ENCODE results near the gene PCNX2.

The PCNX2 gene

GRCh38 chr1:233326811-233327650 is 31.5 kb upstream of the PCNX2 start (continued):
- TF ChIP-seq ZNF155 (tag by site-specific recombination; IDR thresholded peaks at IDR 0.05) (no peak), ZNF600 (tag by site-specific recombination; IDR thresholded peaks at IDR 0.05) (peak; percentile 99), ZNF341 (tag by site-specific recombination; IDR thresholded peaks at IDR 0.05; ENCODE audit: low read depth) (peak; percentile 87), ZSCAN5A (tag by site-specific recombination; IDR thresholded peaks at IDR 0.05) (no peak), ZNF514 (tag by site-specific recombination; IDR thresholded peaks at IDR 0.05) (no peak), PRDM10 (tag by site-specific recombination; IDR thresholded peaks at IDR 0.05) (peak; percentile 95), SCRT1 (tag by site-specific recombination; IDR thresholded peaks at IDR 0.05; ENCODE audit: borderline replicate concordance) (0 out of 2 replicates have a peak, but pooled peaks have one; percentile 23), ZNF132 (tag by site-specific recombination; IDR thresholded peaks at IDR 0.05; ENCODE audit: borderline replicate concordance) (no peak), ZNF701 (tag by site-specific recombination; IDR thresholded peaks at IDR 0.05) (no peak), ZBTB49 (tag by site-specific recombination; IDR thresholded peaks at IDR 0.05; ENCODE audit: low read depth) (no peak), ZNF521 (tag by site-specific recombination; IDR thresholded peaks at IDR 0.05) (no peak), PBX3 (CRISPR knock-in tag; IDR thresholded peaks at IDR 0.05) (no peak), BCL11A (tag by site-specific recombination; IDR thresholded peaks at IDR 0.05; ENCODE audit: low read depth) (no peak), MZF1 (tag by site-specific recombination; IDR thresholded peaks at IDR 0.05; ENCODE audit: borderline replicate concordance) (no peak; the same call in 1 of the 2 replicates), ZNF354C (tag by site-specific recombination; IDR thresholded peaks at IDR 0.05; ENCODE audit: borderline replicate concordance, low read depth) (no peak), ZNF488 (tag by site-specific recombination; IDR thresholded peaks at IDR 0.05) (no peak), HOXC10 (CRISPR knock-in tag; IDR thresholded peaks at IDR 0.05) (no peak), ZNF292 (tag by site-specific recombination; IDR thresholded peaks at IDR 0.05; ENCODE audit: borderline replicate concordance, low read depth) (no peak), ZNF677 (tag by site-specific recombination; IDR thresholded peaks at IDR 0.05) (no peak), ZNF433 (tag by site-specific recombination; IDR thresholded peaks at IDR 0.05; ENCODE audit: low read depth) (no peak), OSR2 (tag by site-specific recombination; IDR thresholded peaks at IDR 0.05) (peak; percentile 16; the same call in 1 of the 2 replicates), ZNF239 (tag by site-specific recombination; IDR thresholded peaks at IDR 0.05) (no peak), ZNF18 (tag by site-specific recombination; IDR thresholded peaks at IDR 0.05) (no peak), ZNF776 (tag by site-specific recombination; IDR thresholded peaks at IDR 0.05; ENCODE audit: borderline replicate concordance) (no peak), ZFP41 (tag by site-specific recombination; IDR thresholded peaks at IDR 0.05; ENCODE audit: borderline replicate concordance) (no peak), BCL11B (tag by site-specific recombination; IDR thresholded peaks at IDR 0.05; ENCODE audit: low read depth) (no peak), ZBTB7A (tag by site-specific recombination; IDR thresholded peaks at IDR 0.05; ENCODE audit: low read depth) (0 out of 2 replicates have a peak, but pooled peaks have one; percentile 15), ZNF473 (tag by site-specific recombination; IDR thresholded peaks at IDR 0.05) (no peak)
